ENCODE data around the gene TAS2R50.

GRCh38 chr12:10952645-10953044 is 34.1 kb downstream of the TAS2R50 start:
- no peak for TF ChIP-seq CTCF (IDR thresholded peaks at IDR 0.05; ENCODE audit: extremely low read depth in 1 of 2, insufficient read depth in 1 of 2, low read depth in 1 of 2, low read length in 2 of 2)
- no peak for TF ChIP-seq POLR2A (IDR thresholded peaks at IDR 0.05; ENCODE audit: low read depth, low read length)
- TF ChIP-seq EZH2 (IDR thresholded peaks at IDR 0.05; ENCODE audit: borderline replicate concordance, low read depth, low read length, severe bottlenecking): no peak
- no peak for TF ChIP-seq MAX (IDR thresholded peaks at IDR 0.05; ENCODE audit: insufficient read depth, insufficient read length)
- TF ChIP-seq POLR2AphosphoS5 (IDR thresholded peaks at IDR 0.05; ENCODE audit: insufficient read depth, low read depth, low read length): no peak
- no peak for TF ChIP-seq JUN (IDR thresholded peaks at IDR 0.05; ENCODE audit: borderline replicate concordance, insufficient read depth, insufficient read length, low read depth)
- no peak for TF ChIP-seq MYC (IDR thresholded peaks at IDR 0.05; ENCODE audit: low read depth, low read length)
